Pons (tissue), 1 donor: ENCODE measurements around the gene ZNF548.

Experiments used
- DNase-seq: peaks from one replicate; pipeline ENCODE4 v3.0.0-alpha.2; 2016; ENCODE audit warnings: low spot score

Gene ZNF548

GRCh38 chr19:57398868-57399267 is 9.2 kb downstream of the ZNF548 start:
- no peak for DNase-seq

GRCh38 chr19:57403737-57404563 is 14.3 kb downstream of the ZNF548 start:
- DNase-seq: no peak

GRCh38 chr19:57406516-57407123 is 17.0 kb downstream of the ZNF548 start:
- no peak for DNase-seq

DNA sequence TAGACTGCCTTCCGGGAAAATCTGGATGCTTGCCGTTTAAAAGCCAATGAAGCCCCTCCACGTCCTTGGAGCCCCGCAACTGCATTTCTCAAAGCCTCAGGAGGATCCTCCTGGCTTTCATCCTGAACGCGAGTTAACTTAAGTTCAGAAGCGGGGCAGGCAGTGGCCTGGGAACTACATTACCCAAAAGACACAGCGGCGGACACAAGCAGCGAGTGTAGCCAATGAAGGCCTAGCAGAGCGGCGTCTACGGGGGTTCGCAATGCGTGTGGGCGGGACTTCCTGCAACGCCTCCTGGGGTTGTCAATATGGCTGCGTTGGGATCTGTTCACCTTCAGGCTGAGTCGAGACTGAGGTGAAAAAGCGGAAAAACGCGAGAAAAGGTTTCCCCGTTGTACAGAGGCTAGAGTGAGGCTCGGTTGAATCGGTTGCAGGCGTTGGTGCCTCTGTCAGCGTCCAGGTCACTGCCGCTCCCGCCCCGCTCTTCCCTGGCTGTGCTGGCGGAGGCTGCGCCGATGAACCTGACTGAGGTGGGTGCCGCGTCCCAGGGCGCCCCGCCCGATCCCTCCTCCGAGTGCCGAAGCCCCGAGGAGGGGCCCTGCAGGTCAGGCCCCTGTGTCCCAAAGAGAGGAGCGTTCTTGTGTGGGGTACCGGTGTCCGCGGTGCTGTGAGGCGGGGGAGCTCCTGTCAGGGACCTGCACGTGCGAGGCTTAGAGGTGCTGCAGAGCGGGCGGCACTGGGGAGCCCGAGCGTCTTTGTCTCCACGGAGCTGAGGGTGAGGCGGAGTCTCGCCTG is 21.4 kb downstream of the ZNF548 start, which contains the start of gene ZNF17:
Gene ZNF17 (plus strand): TSS at position 285 of the 795 bp plus-strand sequence. CDS start 2,455 bp downstream, outside the sequence.
- DNase-seq: peak; percentile 95

GRCh38 chr19:57419439-57419838 is 29.8 kb downstream of the ZNF548 start:
- DNase-seq: no peak

DNA sequence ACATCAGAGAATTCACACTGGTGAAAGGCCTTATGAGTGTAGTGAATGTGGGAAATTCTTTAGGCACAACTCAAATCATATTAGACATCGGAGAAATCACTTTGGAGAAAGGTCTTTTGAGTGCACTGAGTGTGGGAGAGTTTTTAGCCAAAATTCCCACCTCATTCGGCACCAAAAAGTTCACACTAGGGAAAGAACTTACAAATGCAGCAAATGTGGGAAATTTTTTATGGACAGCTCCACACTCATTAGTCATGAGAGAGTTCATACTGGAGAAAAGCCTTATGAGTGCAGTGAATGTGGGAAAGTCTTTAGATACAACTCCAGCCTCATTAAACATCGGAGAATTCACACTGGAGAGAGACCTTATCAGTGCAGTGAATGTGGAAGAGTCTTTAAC is 31.4 kb downstream of the ZNF548 start:
- no peak for DNase-seq

DNA sequence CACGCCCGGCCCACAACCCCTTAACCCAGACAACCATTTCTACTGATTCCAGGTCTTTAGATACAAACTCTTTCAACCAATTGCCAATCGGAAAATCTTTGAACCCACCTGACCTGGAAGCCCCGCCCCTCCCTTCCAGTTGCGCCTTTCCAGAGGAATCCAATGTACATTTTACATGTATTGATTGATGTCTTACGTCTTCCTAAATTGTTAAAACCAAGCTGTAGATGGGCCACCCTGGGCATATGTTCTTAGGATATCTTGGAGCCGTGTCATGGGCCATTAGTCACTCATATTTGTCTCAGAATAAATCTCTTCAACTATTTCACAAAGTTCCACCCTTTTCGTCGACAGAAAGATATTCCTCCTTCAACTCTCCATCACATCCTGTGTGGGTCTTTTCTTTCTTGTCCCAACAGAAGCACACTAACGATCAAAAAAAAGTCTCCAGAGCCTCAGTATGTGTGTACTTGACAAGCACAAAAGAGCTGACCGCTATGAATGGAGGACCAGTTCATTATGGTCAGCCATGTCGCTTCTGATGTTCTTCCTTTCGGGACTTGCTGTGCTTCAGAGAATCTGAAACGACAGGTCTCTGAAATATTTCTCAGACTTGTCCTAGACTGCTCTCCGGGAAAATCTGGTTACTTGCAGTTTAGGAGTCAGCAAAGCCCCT is 44.9 kb downstream of the ZNF548 start:
- DNase-seq: peak; percentile 6

- peak; percentile 98 for DNase-seq
Measured at GRCh38 chr19:57435062-57435978, 45.7 kb downstream of the ZNF548 start, which contains the start of gene ZNF749. Gene ZNF749 (plus strand): TSS chr19:57435325. CDS start chr19:57435579, 254 bp downstream.

GRCh38 chr19:57436417-57436816 is 46.8 kb downstream of the ZNF548 start:
- DNase-seq: no peak

GRCh38 chr19:57437931-57438330 is 48.3 kb downstream of the ZNF548 start:
- no peak for DNase-seq

- DNase-seq: no peak
Measured at GRCh38 chr19:57438925-57439324, 49.3 kb downstream of the ZNF548 start.

DNA sequence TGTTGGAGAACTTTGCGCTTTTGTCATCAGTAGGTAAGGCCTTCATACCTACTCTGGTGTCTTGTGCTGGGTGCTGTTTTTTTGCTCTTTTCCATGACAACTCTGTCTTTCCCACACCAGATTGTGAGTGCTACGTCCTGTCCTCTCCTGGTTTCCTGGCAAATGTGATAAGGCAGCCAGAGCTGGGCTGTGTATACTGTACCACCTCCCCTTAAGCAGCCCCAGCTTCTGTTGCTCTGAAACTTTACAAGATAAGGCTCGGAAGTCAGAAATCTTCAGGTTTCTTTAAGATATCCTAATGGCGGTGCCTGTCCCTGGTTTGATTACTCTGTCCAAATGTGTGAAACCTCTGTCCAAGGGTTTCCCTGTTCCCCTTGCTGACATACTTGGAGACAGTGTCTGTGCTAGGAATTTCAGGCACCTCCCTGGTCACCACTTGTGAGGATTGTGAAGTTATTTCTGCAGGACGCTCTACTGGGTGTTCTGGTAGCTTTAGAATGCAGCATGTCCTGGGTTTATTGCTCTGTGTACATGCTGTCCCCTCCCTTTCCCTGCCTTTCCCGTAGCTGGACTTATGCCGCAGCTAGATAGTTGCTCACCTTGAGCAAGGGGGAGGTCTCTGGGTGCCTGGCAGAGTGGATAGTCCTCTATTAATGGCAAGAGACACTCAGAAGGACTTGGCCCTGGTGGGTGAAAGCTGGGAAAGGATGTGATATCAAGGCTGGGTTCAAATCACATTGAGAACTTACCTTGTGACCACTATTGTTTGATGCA is 52.5 kb downstream of the ZNF548 start:
- no peak for DNase-seq

GRCh38 chr19:57443121-57443696 is 53.6 kb downstream of the ZNF548 start:
- no peak for DNase-seq

DNA sequence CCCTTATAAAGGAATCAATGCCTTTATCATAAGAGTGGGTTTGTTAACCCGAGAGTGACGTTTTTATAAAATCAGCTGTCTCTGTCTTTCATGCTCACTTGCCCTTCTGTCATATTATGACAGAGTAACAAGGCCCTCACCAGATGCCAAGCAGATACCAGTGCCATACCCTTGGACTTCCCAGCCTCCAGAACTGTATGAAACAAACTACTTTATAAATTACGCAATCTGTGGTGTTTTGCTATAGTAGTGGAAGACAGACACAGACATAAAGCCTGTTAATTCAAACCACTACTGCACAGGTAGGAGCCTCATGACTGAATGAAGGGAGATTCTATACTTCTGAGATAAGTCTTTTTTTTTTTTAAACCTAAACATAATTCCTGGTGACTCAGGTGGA is 62.7 kb downstream of the ZNF548 start:
- no peak for DNase-seq
